Activated CD8-positive, alpha-beta T cell treated with anti-CD3 and anti-CD28 coated beads for 36 hours (primary cell): Measurements from ENCODE around the gene C1orf52. TPM values are rescaled to one million over a fixed set of nuclear protein-coding genes. Genes with fewer than 3 reads are reported as not detected.

Source experiments
- ATAC-seq: fragments of 200-7000 bp; cut with Tn5 transposase; one replicate; pipeline ENCODE4 v1.10.0; 2021; ENCODE audit warnings: mild to moderate bottlenecking, moderate library complexity
- CTCF ChIA-PET: fragments of 350-600 bp; sonication (Branson Sonifier 250); formaldehyde crosslinking; loops from one replicate; lab custom pipeline; 2021; ENCODE audit warnings: antibody characterized with exemption; lab: Charles Lee
- POLR2A ChIA-PET: fragments of 350-600 bp; sonication (Branson Sonifier 250); formaldehyde crosslinking; loops from one replicate; lab custom pipeline; 2021; ENCODE audit warnings: antibody characterized with exemption; lab: Charles Lee
- DNase-seq: peaks from one replicate; pipeline ENCODE4 v3.0.0-alpha.2; 2020
- H3K27ac Mint-ChIP-seq: one replicate; pipeline ENCODE4 v1.8.0; 2021; ENCODE audit warnings: mild to moderate bottlenecking, mixed read lengths
- H3K27me3 Mint-ChIP-seq: one replicate; pipeline ENCODE4 v1.8.0; 2021; ENCODE audit warnings: mixed read lengths
- H3K36me3 Mint-ChIP-seq: one replicate; pipeline ENCODE4 v1.8.0; 2021; ENCODE audit warnings: low read depth, mixed read lengths
- H3K4me1 Mint-ChIP-seq: one replicate; pipeline ENCODE4 v1.8.0; 2021; ENCODE audit warnings: low read depth, mixed read lengths
- H3K4me3 Mint-ChIP-seq: one replicate; pipeline ENCODE4 v1.8.0; 2021; ENCODE audit warnings: mild to moderate bottlenecking, moderate library complexity, mixed read lengths
- H3K9me3 Mint-ChIP-seq: one replicate; pipeline ENCODE4 v1.8.0; 2021; ENCODE audit warnings: mixed read lengths
- intact Hi-C: fragments of 100-400 bp; cut with micrococcal nuclease; formaldehyde crosslinking; loops from one replicate; pipeline ENCODE4 v1.10.0; 2022
- total RNA-seq, 2 experiments: library from RNA; stranded (reverse); gene quantifications; one replicate each; pipeline ENCODE4 v1.2.3, GENCODE V29; 2021
- TF ChIP-seq, protein P1 (sequence below): fragments of 200-600 bp; IDR thresholded peaks from one replicate; pipeline ENCODE4 v1.8.0; 2022; ENCODE audit warnings: antibody characterized with exemption, mild to moderate bottlenecking

C1orf52 gene
- total RNA-seq, 2 experiments from 2014 or later = 26.8 to 35.7 TPM

DNA sequence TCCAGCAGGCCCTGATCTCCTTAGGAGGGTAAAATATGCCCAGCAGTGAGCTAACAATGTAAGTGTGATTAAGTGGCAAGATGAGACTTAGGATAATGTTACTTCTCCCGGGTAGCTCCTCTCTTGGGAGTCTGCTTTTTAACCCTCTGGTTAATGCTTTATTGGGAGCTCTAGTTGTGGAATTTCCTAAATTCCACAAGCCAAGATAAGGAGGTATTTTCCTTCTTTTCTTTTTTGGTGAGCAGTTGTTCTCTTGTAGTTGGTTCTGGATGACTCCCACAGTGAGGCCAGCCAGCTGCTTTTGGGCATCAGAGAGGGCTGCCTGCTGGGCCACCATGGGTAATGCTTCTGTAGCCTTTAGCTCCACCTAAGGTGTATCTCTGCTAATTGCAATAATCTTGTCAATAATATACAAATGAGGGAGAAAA is 19.3 kb downstream of the C1orf52 start:
- ATAC-seq (peak; percentile 84), DNase-seq (peak; percentile 46)
- intact Hi-C loops = no loop called here
- peaks cover 13% of the 10 kb centered on the region for H3K4me1 Mint-ChIP-seq
- H3K4me3 Mint-ChIP-seq = no peak overlapping the region
- H3K27me3 Mint-ChIP-seq = no peaks in the 10 kb centered on the region
- peaks cover 2% of the 10 kb centered on the region for H3K36me3 Mint-ChIP-seq
- CTCF ChIA-PET = interaction anchor here (0.7 to 2.0 kb wide), 18 partner anchors 9 to 297 kb away, joined by 3 to 17 read pairs (median 4); partner anchors contain the start of genes C1orf52 and SYDE2
- POLR2A ChIA-PET = interaction anchor here (0.8 to 1.2 kb wide), 2 partner anchors 11 to 213 kb away, joined by 3 to 5 read pairs; no protein-coding TSS in a partner anchor
- no peaks in the 10 kb centered on the region for H3K9me3 Mint-ChIP-seq
- peak overlapping the region; percentile 48 for H3K27ac Mint-ChIP-seq
- TF ChIP-seq, protein P1, sequence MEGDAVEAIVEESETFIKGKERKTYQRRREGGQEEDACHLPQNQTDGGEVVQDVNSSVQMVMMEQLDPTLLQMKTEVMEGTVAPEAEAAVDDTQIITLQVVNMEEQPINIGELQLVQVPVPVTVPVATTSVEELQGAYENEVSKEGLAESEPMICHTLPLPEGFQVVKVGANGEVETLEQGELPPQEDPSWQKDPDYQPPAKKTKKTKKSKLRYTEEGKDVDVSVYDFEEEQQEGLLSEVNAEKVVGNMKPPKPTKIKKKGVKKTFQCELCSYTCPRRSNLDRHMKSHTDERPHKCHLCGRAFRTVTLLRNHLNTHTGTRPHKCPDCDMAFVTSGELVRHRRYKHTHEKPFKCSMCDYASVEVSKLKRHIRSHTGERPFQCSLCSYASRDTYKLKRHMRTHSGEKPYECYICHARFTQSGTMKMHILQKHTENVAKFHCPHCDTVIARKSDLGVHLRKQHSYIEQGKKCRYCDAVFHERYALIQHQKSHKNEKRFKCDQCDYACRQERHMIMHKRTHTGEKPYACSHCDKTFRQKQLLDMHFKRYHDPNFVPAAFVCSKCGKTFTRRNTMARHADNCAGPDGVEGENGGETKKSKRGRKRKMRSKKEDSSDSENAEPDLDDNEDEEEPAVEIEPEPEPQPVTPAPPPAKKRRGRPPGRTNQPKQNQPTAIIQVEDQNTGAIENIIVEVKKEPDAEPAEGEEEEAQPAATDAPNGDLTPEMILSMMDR = peak; percentile 46

DNA sequence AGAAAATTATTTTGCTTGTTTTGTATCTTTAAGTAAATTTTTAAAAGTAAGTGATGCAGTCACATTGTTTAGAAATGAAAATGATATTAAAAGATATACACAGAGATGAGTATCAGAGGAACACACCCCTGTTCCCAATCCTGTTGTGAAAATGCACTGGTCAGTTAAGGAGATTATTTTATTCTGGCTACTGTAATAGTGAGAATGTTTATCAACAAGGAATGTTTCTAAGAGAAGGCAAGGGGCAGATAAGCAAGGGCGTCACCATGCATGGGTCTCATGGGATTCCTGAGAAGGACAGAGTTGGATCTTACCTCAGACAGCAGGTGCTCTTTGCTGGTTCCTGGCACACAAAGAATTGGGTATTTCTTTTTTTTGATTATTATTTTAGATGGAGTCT is 21.8 kb downstream of the C1orf52 start:
- Mint-ChIP-seq H3K4me3 (no peak overlapping the region), H3K9me3 (no peaks in the 10 kb centered on the region), H3K4me1 (peaks cover 9% of the 10 kb centered on the region), H3K27me3 (no peaks in the 10 kb centered on the region), H3K27ac (no peak overlapping the region), H3K36me3 (peaks cover 2% of the 10 kb centered on the region)
- POLR2A ChIA-PET = no interaction called here
- CTCF ChIA-PET = no interaction called here
- intact Hi-C loops = no loop called here
- TF ChIP-seq, protein P1 = no peak
- ATAC-seq (no peak), DNase-seq (no peak)

DNA sequence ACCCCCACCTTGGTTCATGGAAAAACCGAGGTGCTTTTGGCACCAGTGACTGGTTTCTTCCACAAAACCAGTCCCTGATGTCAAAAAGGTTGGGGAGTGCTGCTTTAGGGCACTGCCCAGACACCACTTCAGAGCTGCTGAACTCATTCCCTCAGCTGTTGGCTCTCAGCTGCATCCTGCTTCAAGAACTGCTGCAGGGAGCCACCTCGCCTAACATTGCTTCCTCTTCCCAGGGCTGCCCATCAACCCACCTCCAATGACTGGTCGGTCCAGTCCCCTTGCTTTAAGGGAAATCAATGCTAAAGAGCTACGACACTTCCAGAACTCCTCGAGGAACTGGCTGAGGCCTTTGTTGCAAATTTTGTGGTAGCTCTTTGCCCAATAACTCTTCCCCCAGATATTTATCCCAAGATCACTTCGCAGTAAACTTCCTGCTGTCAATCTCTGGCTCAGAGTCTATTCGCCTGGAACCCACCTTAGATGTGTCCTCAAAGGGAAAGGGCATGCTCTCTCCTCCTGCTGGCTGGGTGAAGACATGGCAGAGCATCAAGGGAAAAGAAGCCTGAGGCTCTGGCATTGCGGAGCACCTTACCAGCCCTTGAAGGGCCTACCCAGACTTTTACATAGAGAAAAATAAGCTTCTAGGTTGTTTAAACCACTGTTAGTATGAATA is 29.0 kb downstream of the C1orf52 start:
- TF ChIP-seq, protein P1 = peak; percentile 18
- intact Hi-C loops = no loop called here
- no peak overlapping the region for H3K4me3 Mint-ChIP-seq
- DNase-seq (peak; percentile 14), ATAC-seq (peak; percentile 49)
- ChIA-PET POLR2A (interaction anchor here (1.2 kb wide), 1 partner anchor 261 kb away, joined by 4 read pairs; no protein-coding TSS in a partner anchor), CTCF (interaction anchor here (0.7 to 3.2 kb wide), 9 partner anchors 9 to 458 kb away, joined by 3 to 21 read pairs (median 7); no protein-coding TSS in a partner anchor)
- H3K4me1 Mint-ChIP-seq = no peaks in the 10 kb centered on the region
- H3K27ac Mint-ChIP-seq = no peak overlapping the region
- no peaks in the 10 kb centered on the region for H3K36me3 Mint-ChIP-seq
- no peaks in the 10 kb centered on the region for H3K9me3 Mint-ChIP-seq
- no peaks in the 10 kb centered on the region for H3K27me3 Mint-ChIP-seq

- intact Hi-C loops = no loop called here
- POLR2A ChIA-PET = no interaction called here
- H3K4me1 Mint-ChIP-seq = no peaks in the 10 kb centered on the region
- H3K4me3 Mint-ChIP-seq = no peak overlapping the region
- no peak for DNase-seq
- ATAC-seq = no peak
- H3K36me3 Mint-ChIP-seq = no peaks in the 10 kb centered on the region
- no peak overlapping the region for H3K27ac Mint-ChIP-seq
- CTCF ChIA-PET = interaction anchor here (0.7 to 3.2 kb wide), 7 partner anchors 10 to 457 kb away, joined by 3 to 21 read pairs (median 6); no protein-coding TSS in a partner anchor
- H3K27me3 Mint-ChIP-seq = no peaks in the 10 kb centered on the region
- H3K9me3 Mint-ChIP-seq = no peaks in the 10 kb centered on the region
- TF ChIP-seq, protein P1 = no peak
Measured at GRCh38 chr1:85229574-85230097, 29.8 kb downstream of the C1orf52 start.

DNA sequence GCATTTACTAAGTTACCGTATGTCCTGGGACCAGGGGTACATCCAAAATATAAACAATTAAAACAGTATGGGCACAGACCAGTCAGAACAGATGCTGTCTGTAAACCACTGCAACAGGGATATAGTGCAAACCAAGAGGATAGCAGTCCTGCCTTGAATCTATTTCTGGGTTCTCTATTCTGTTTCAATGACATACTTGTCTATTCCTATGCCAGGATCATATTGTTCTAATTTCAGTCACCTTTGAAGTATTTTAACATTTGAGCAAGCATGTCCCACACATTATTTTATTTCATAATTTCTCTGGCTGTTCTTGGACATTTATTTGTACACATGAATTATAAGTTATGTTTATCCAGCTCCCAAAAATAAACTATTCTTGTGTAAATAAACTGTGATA is 30.5 kb downstream of the C1orf52 start:
- ATAC-seq (no peak), DNase-seq (no peak)
- no peaks in the 10 kb centered on the region for H3K36me3 Mint-ChIP-seq
- no peaks in the 10 kb centered on the region for H3K9me3 Mint-ChIP-seq
- TF ChIP-seq, protein P1 = no peak
- intact Hi-C loops = no loop called here
- H3K4me1 Mint-ChIP-seq = no peaks in the 10 kb centered on the region
- H3K27ac Mint-ChIP-seq = no peak overlapping the region
- no peak overlapping the region for H3K4me3 Mint-ChIP-seq
- no peaks in the 10 kb centered on the region for H3K27me3 Mint-ChIP-seq
- ChIA-PET POLR2A (no interaction called here), CTCF (interaction anchor here (1.3 to 3.2 kb wide), 4 partner anchors 11 to 284 kb away, joined by 3 to 21 read pairs (median 6); no protein-coding TSS in a partner anchor)
